ENCODE measurements around the gene CLIP2. TPM values are rescaled to one million over a fixed set of nuclear protein-coding genes. Genes with fewer than 3 reads are reported as not detected.

The CLIP2 gene
- polyA plus RNA-seq, 1 of the 3 experiments (the other 2 are of a cell fraction): 14.3 TPM

DNA sequence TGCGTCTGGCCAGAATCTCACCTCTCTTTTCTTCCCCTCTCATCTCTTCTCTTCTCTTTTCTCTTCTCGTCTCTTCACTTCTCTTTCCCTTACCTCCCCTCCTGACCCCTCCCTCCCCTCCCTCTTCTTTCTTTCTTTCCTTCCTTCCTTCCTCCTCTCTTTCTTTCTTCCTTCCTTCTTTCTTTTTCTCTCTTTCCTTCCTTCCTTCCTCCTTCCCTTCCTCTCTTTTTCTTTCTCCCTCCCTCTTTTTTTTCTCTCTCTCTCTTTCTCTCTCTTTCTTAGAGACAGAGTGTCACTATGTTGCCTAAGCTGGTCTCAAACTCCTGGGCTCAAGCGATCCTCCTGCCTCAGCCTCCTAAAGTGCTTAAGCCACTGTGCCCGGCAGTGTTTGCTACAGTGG, 159.9 kb downstream of the CLIP2 start (continued):
- TF ChIP-seq, protein P1, sequence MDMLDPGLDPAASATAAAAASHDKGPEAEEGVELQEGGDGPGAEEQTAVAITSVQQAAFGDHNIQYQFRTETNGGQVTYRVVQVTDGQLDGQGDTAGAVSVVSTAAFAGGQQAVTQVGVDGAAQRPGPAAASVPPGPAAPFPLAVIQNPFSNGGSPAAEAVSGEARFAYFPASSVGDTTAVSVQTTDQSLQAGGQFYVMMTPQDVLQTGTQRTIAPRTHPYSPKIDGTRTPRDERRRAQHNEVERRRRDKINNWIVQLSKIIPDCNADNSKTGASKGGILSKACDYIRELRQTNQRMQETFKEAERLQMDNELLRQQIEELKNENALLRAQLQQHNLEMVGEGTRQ (IDR thresholded peaks at IDR 0.05; ENCODE audit: borderline replicate concordance, low read depth, low read length): no peak
- no peak for TF ChIP-seq TEAD4 (IDR thresholded peaks at IDR 0.05; ENCODE audit: borderline replicate concordance, insufficient read depth)

DNA sequence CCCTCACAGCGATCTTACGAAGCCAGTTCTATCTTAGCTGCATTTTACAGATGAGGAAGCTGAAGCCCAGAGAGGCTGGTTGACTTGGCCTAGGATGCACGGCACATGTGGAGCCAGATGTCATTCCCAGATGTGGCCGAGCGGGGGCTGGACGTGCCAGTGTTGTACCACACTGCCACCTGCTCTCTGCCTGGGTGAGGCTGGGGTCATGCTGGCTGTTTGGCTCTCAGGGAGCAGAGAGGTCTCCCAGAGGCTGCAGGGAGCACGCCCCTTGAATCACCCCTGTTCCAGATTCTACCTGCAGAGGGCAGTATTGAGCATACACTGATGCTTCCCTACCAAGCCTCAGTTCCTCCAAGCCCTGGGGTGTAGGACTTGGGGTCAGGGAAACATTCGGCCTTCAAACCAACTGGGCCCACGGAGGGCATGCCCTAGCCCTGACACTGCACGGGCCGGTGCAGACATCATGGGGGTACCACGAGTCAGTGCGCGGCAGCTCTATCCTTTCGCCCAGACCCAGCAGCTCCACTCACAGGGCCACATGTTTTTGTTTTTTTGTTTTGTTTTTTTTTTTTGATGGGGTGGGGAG, 160.7 kb downstream of the CLIP2 start:
- Histone ChIP-seq H3K4me2 (no peak overlapping the region), H2AFZ (ENCODE audit: low read depth) (no peak overlapping the region), H3K36me3 (replicated peaks in 1 of 2; ENCODE audit: control insufficient read depth in 1 of 2, insufficient read depth in 2 of 2, low read length in 1 of 2) (no peaks in the 10 kb centered on the region), H3K4me1 (ENCODE audit: control insufficient read depth in 1 of 2, insufficient read depth in 2 of 2, low read depth in 1 of 2, low read length in 1 of 2) (peaks cover 0 to 8% of the 10 kb centered on the region in 2 experiments; a peak in 1 of 4 replicates), H3K9me2 (no peaks in the 10 kb centered on the region), H3K79me2 (ENCODE audit: insufficient read depth) (peaks cover 11% of the 10 kb centered on the region; the same call in 1 of the 2 replicates), H3K9ac (no peak overlapping the region), H3F3A (replicated peaks; ENCODE audit: insufficient read depth) (peaks cover 6% of the 10 kb centered on the region), H3K9me3 (no peaks in the 10 kb centered on the region), H4K20me1 (ENCODE audit: insufficient read depth) (no peaks in the 10 kb centered on the region), H3K4me3 (ENCODE audit: low read depth in 2 of 2, low read length in 1 of 2) (no peak overlapping the region), H3K27ac (ENCODE audit: low read depth in 2 of 2, low read length in 1 of 2) (no peak overlapping the region), H3K27me3 (ENCODE audit: insufficient read depth) (no peaks in the 10 kb centered on the region)
- TF ChIP-seq, protein P2, sequence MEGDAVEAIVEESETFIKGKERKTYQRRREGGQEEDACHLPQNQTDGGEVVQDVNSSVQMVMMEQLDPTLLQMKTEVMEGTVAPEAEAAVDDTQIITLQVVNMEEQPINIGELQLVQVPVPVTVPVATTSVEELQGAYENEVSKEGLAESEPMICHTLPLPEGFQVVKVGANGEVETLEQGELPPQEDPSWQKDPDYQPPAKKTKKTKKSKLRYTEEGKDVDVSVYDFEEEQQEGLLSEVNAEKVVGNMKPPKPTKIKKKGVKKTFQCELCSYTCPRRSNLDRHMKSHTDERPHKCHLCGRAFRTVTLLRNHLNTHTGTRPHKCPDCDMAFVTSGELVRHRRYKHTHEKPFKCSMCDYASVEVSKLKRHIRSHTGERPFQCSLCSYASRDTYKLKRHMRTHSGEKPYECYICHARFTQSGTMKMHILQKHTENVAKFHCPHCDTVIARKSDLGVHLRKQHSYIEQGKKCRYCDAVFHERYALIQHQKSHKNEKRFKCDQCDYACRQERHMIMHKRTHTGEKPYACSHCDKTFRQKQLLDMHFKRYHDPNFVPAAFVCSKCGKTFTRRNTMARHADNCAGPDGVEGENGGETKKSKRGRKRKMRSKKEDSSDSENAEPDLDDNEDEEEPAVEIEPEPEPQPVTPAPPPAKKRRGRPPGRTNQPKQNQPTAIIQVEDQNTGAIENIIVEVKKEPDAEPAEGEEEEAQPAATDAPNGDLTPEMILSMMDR (IDR thresholded peaks at IDR 0.05): peak; percentile 91
- TF ChIP-seq SMC3 (IDR thresholded peaks at IDR 0.05; ENCODE audit: low read depth, low read length) (peak; percentile 93), EP300 (IDR thresholded peaks at IDR 0.05; ENCODE audit: borderline replicate concordance in 1 of 2, low read depth in 1 of 2, low read length in 1 of 2) (no peak), RAD21 (IDR thresholded peaks at IDR 0.05; ENCODE audit: low read length) (peak; percentile 84)
- CTCF ChIA-PET: interaction anchor here (0.6 to 8.3 kb wide), 46 partner anchors 10 to 608 kb away, joined by 3 to 79 read pairs (median 4); no protein-coding TSS in a partner anchor
- peak; percentile 92 for DNase-seq
- 67% methylated on average over 15 of the region's 15 CpGs for WGBS (ENCODE audit: low lambda C conversion rate)
- POLR2A ChIA-PET: no interaction called here

DNA sequence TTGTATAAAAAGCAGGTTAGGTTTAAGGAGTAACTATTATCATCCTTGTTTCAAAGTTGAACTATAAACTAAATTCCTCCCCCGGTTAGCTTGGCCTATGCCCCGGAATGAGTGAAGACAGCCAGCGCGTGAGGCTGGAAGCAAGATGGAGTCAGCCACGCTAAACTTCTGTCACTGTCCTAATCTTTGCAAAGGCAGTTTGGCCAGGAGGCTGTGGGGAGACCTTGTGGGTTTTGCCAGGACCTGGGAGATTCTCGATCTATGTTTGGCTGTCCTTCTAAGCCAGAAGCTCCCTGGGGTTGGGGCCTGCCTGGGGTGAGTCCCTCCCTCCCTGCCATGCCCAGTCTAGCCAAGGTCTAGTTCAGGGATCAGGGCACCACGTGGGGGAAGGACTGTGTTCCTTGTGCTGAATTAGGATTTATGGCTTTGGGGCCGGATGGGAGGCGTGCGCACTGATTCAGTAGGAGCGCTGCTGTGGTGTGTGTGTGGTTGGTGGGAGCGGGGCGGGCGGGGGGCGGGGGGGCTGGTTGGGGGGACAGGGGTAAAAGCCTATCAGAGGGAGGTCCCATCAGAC, 163.6 kb downstream of the CLIP2 start:
- Histone ChIP-seq H3F3A (replicated peaks; ENCODE audit: insufficient read depth) (peaks cover 16% of the 10 kb centered on the region), H3K9ac (peak overlapping the region; percentile 79; the same call in 1 of the 2 replicates), H3K79me2 (ENCODE audit: insufficient read depth) (peaks cover 40% of the 10 kb centered on the region; the same call in 1 of the 2 replicates), H3K4me2 (peak overlapping the region; percentile 87; the same call in 1 of the 2 replicates), H3K4me3 (ENCODE audit: low read depth in 2 of 2, low read length in 1 of 2) (peak overlapping the region; percentile 61 to 81), H3K9me3 (no peaks in the 10 kb centered on the region), H3K4me1 (ENCODE audit: control insufficient read depth in 1 of 2, insufficient read depth in 2 of 2, low read depth in 1 of 2, low read length in 1 of 2) (peaks cover 0 to 10% of the 10 kb centered on the region in 2 experiments; a peak in 1 of 4 replicates), H3K27ac (ENCODE audit: low read depth in 2 of 2, low read length in 1 of 2) (peak overlapping the region in 1 of 2 experiments; percentile 83; a peak in 2 of 4 replicates), H3K27me3 (ENCODE audit: insufficient read depth) (no peaks in the 10 kb centered on the region), H3K36me3 (replicated peaks in 1 of 2; ENCODE audit: control insufficient read depth in 1 of 2, insufficient read depth in 2 of 2, low read length in 1 of 2) (no peaks in the 10 kb centered on the region), H2AFZ (ENCODE audit: low read depth) (peak overlapping the region; percentile 96), H3K9me2 (no peaks in the 10 kb centered on the region), H4K20me1 (ENCODE audit: insufficient read depth) (peaks cover 7% of the 10 kb centered on the region; the same call in 1 of the 2 replicates)
- no peak for TF ChIP-seq SMC3 (IDR thresholded peaks at IDR 0.05; ENCODE audit: low read depth, low read length)
- TF ChIP-seq, protein P3, sequence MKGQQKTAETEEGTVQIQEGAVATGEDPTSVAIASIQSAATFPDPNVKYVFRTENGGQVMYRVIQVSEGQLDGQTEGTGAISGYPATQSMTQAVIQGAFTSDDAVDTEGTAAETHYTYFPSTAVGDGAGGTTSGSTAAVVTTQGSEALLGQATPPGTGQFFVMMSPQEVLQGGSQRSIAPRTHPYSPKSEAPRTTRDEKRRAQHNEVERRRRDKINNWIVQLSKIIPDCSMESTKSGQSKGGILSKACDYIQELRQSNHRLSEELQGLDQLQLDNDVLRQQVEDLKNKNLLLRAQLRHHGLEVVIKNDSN (IDR thresholded peaks at IDR 0.05; ENCODE audit: borderline replicate concordance, low read depth): peak; percentile 13; the same call in 1 of the 2 replicates
- TF ChIP-seq MXI1 (IDR thresholded peaks at IDR 0.05; ENCODE audit: low read depth, low read length): peak; percentile 85
- ChIA-PET POLR2A (interaction anchor here (0.5 to 0.8 kb wide), 3 partner anchors 40 to 639 kb away, joined by 3 read pairs; no protein-coding TSS in a partner anchor), CTCF (interaction anchor here (0.6 to 8.3 kb wide), 4 partner anchors 35 to 142 kb away, joined by 3 to 79 read pairs (median 8); no protein-coding TSS in a partner anchor)
- peak; percentile 83 for DNase-seq
- WGBS (ENCODE audit: low lambda C conversion rate): 51% methylated on average over 15 of the region's 15 CpGs
